ENCODE results near the gene DLEC1. TPM values are rescaled to one million over a fixed set of nuclear protein-coding genes. Genes with fewer than 3 reads are reported as not detected.

The DLEC1 gene
- total RNA-seq, 1 experiment from 2014 or later, result not detected

DNA sequence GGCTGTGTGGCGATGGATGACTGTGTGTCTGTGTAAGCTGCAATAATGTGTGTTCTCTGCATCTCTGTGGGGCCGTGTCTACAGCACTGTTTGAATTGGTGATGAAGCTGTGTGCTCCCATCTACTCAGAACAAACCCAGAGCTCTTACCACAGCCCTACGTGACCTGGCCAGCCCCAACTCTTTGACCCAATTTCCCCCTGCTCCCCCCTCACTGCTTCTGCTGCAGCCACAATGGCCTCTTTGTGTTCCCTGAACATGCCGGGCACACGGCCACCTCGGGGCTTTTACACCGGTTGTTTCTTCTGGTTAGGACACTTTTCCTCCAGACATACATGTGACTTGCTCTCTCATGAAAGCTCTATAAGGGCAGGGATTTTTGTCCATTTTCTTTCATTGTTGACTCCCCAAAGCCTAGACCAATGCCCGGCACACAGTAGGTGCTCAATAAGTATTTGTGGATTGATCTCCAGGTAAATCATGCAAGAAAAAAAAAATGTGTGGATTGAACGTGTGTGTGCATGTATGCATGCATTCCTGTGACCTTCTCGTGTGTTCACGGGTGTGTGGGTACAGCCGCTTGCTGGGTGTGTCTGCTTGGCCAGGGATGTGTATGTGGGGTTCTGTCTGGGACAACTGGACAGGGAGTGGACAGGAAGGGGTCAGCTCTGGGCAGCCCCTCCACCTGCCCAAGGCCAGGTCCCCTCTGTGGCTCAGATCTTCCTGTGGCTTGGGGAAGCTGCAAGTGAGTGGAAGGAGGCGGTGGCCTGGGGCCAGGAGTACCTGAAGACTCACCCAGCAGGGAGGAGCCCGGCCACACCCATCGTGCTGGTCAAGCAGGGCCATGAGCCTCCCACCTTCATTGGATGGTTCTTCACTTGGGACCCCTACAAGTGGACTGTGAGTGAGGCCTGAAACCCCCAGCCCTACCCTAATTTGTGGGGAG, 33.7 kb upstream of the DLEC1 start:
- CTCF ChIA-PET, result no interaction called here
- H3K36me3 ChIP-seq (ENCODE audit: control insufficient read depth, insufficient read depth, low read length), result no peaks in the 10 kb centered on the region
- ATAC-seq (no peak), DNase-seq (ENCODE audit: low read depth, low spot score) (no peak)
- no peaks in the 10 kb centered on the region for H3K4me1 ChIP-seq (ENCODE audit: control insufficient read depth, insufficient read depth, low read length)
- no peaks in the 10 kb centered on the region for H3K27me3 ChIP-seq (ENCODE audit: control insufficient read depth, insufficient read depth, low read length)
- intact Hi-C loops (cut with micrococcal nuclease; ENCODE audit: unreplicated experiment), result no loop called here
- in situ Hi-C loops (cut with HindIII; ENCODE audit: low pct_unique_long_range_greater_than_20kb, low sequenced_read_pairs), result no loop called here
- no peak overlapping the region for H3K4me3 ChIP-seq (ENCODE audit: low read depth in 2 of 2, low read length in 2 of 2)
- H3K9me3 ChIP-seq (ENCODE audit: control insufficient read depth, insufficient read depth, low read depth, low read length), result no peaks in the 10 kb centered on the region
- no TSS peak for BruUV-seq (replicated peaks)
- POLR2A ChIA-PET, result no interaction called here
- no peak overlapping the region for H3K27ac ChIP-seq (ENCODE audit: low read length)
- TF ChIP-seq, protein P1, sequence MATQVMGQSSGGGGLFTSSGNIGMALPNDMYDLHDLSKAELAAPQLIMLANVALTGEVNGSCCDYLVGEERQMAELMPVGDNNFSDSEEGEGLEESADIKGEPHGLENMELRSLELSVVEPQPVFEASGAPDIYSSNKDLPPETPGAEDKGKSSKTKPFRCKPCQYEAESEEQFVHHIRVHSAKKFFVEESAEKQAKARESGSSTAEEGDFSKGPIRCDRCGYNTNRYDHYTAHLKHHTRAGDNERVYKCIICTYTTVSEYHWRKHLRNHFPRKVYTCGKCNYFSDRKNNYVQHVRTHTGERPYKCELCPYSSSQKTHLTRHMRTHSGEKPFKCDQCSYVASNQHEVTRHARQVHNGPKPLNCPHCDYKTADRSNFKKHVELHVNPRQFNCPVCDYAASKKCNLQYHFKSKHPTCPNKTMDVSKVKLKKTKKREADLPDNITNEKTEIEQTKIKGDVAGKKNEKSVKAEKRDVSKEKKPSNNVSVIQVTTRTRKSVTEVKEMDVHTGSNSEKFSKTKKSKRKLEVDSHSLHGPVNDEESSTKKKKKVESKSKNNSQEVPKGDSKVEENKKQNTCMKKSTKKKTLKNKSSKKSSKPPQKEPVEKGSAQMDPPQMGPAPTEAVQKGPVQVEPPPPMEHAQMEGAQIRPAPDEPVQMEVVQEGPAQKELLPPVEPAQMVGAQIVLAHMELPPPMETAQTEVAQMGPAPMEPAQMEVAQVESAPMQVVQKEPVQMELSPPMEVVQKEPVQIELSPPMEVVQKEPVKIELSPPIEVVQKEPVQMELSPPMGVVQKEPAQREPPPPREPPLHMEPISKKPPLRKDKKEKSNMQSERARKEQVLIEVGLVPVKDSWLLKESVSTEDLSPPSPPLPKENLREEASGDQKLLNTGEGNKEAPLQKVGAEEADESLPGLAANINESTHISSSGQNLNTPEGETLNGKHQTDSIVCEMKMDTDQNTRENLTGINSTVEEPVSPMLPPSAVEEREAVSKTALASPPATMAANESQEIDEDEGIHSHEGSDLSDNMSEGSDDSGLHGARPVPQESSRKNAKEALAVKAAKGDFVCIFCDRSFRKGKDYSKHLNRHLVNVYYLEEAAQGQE (IDR thresholded peaks at IDR 0.05; ENCODE audit: insufficient read depth in 1 of 2, low read depth in 2 of 2, low read length in 1 of 2), result no peak
- no peak for TF ChIP-seq TCF7L2 (IDR thresholded peaks at IDR 0.05; ENCODE audit: low read depth, low read length)
- TF ChIP-seq SIN3A (IDR thresholded peaks at IDR 0.05; ENCODE audit: borderline replicate concordance, insufficient read depth, low read depth, low read length), result no peak
- TF ChIP-seq POLR2AphosphoS5 (IDR thresholded peaks at IDR 0.05; ENCODE audit: low read depth, low read length), result no peak
- TF ChIP-seq, protein P2, sequence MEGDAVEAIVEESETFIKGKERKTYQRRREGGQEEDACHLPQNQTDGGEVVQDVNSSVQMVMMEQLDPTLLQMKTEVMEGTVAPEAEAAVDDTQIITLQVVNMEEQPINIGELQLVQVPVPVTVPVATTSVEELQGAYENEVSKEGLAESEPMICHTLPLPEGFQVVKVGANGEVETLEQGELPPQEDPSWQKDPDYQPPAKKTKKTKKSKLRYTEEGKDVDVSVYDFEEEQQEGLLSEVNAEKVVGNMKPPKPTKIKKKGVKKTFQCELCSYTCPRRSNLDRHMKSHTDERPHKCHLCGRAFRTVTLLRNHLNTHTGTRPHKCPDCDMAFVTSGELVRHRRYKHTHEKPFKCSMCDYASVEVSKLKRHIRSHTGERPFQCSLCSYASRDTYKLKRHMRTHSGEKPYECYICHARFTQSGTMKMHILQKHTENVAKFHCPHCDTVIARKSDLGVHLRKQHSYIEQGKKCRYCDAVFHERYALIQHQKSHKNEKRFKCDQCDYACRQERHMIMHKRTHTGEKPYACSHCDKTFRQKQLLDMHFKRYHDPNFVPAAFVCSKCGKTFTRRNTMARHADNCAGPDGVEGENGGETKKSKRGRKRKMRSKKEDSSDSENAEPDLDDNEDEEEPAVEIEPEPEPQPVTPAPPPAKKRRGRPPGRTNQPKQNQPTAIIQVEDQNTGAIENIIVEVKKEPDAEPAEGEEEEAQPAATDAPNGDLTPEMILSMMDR (IDR thresholded peaks at IDR 0.05), result no peak

DNA sequence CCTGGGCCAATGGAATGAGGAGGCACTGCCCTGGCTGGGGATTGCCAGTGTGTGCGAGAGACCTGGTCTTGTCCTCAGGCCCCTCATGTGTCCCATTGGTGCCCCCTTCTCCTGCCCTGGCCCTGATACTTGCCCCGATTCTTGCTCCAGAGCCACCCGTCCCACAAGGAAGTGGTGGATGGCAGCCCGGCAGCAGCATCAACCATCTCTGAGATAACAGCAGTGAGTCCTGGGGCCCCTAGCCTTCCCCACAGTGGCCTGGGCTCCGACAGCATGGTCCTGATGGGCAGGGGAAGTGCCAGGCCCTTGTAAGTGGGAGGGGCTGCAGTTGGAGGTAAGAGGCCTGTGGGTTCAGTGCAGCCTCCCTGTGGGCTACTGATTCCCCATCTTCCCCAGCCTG, 33.0 kb upstream of the DLEC1 start:
- in situ Hi-C loops (cut with HindIII; ENCODE audit: low pct_unique_long_range_greater_than_20kb, low sequenced_read_pairs), result no loop called here
- Histone ChIP-seq H3K36me3 (ENCODE audit: control insufficient read depth, insufficient read depth, low read length) (no peaks in the 10 kb centered on the region), H3K27me3 (ENCODE audit: control insufficient read depth, insufficient read depth, low read length) (no peaks in the 10 kb centered on the region), H3K9me3 (ENCODE audit: control insufficient read depth, insufficient read depth, low read depth, low read length) (no peaks in the 10 kb centered on the region), H3K27ac (ENCODE audit: low read length) (no peak overlapping the region), H3K4me1 (ENCODE audit: control insufficient read depth, insufficient read depth, low read length) (no peaks in the 10 kb centered on the region), H3K4me3 (ENCODE audit: low read depth in 2 of 2, low read length in 2 of 2) (no peak overlapping the region)
- TF ChIP-seq, protein P1 (IDR thresholded peaks at IDR 0.05; ENCODE audit: insufficient read depth in 1 of 2, low read depth in 2 of 2, low read length in 1 of 2), result no peak
- TF ChIP-seq POLR2AphosphoS5 (IDR thresholded peaks at IDR 0.05; ENCODE audit: low read depth, low read length), result no peak
- no peak for TF ChIP-seq TCF7L2 (IDR thresholded peaks at IDR 0.05; ENCODE audit: low read depth, low read length)
- TF ChIP-seq, protein P2 (IDR thresholded peaks at IDR 0.05), result no peak
- no peak for TF ChIP-seq SIN3A (IDR thresholded peaks at IDR 0.05; ENCODE audit: borderline replicate concordance, insufficient read depth, low read depth, low read length)
- POLR2A ChIA-PET, result no interaction called here
- DNase-seq (ENCODE audit: low read depth, low spot score), result no peak
- no peak for ATAC-seq
- intact Hi-C loops (cut with micrococcal nuclease; ENCODE audit: unreplicated experiment), result no loop called here
- CTCF ChIA-PET, result no interaction called here
- BruUV-seq (replicated peaks), result no TSS peak
